ENCODE results near the gene EVC2.

EVC2 gene

GRCh38 chr4:5683566-5683965 is 24.8 kb downstream of the EVC2 start:
- no peak for DNase-seq (ENCODE audit: low read depth)

GRCh38 chr4:5678977-5679376 is 29.4 kb downstream of the EVC2 start:
- DNase-seq (ENCODE audit: low read depth): peak; percentile 68

- no peak for DNase-seq (ENCODE audit: low read depth)
Measured at GRCh38 chr4:5676763-5677162, 31.6 kb downstream of the EVC2 start.

GRCh38 chr4:5666741-5667140 is 41.6 kb downstream of the EVC2 start:
- DNase-seq (ENCODE audit: low read depth): no peak

GRCh38 chr4:5664778-5665177 is 43.6 kb downstream of the EVC2 start:
- DNase-seq (ENCODE audit: low read depth): no peak

GRCh38 chr4:5662555-5662954 is 45.8 kb downstream of the EVC2 start:
- no peak for DNase-seq (ENCODE audit: low read depth)

GRCh38 chr4:5661237-5661636 is 47.1 kb downstream of the EVC2 start:
- no peak for DNase-seq (ENCODE audit: low read depth)

- DNase-seq (ENCODE audit: low read depth): peak; percentile 46
Measured at GRCh38 chr4:5660185-5660584, 48.2 kb downstream of the EVC2 start.

- no peak for DNase-seq (ENCODE audit: low read depth)
Measured at GRCh38 chr4:5658974-5659373, 49.4 kb downstream of the EVC2 start.

- no peak for DNase-seq (ENCODE audit: low read depth)
Measured at GRCh38 chr4:5656415-5656814, 51.9 kb downstream of the EVC2 start.

GRCh38 chr4:5654791-5655190 is 53.6 kb downstream of the EVC2 start:
- DNase-seq (ENCODE audit: low read depth): no peak

GRCh38 chr4:5651089-5651488 is 57.3 kb downstream of the EVC2 start:
- DNase-seq (ENCODE audit: low read depth): no peak

- no peak for DNase-seq (ENCODE audit: low read depth)
Measured at GRCh38 chr4:5650040-5650439, 58.3 kb downstream of the EVC2 start.

GRCh38 chr4:5647351-5647750 is 61.0 kb downstream of the EVC2 start:
- no peak for DNase-seq (ENCODE audit: low read depth)

GRCh38 chr4:5640096-5640495 is 68.3 kb downstream of the EVC2 start:
- DNase-seq (ENCODE audit: low read depth): no peak

- DNase-seq (ENCODE audit: low read depth): no peak
Measured at GRCh38 chr4:5639556-5639955, 68.8 kb downstream of the EVC2 start.

- peak; percentile 85 for DNase-seq (ENCODE audit: low read depth)
Measured at GRCh38 chr4:5638976-5639375, 69.4 kb downstream of the EVC2 start.

- peak; percentile 94 for DNase-seq (ENCODE audit: low read depth)
Measured at GRCh38 chr4:5638316-5638715, 70.0 kb downstream of the EVC2 start.

- peak; percentile 69 for DNase-seq (ENCODE audit: low read depth)
Measured at GRCh38 chr4:5636766-5637670, 71.3 kb downstream of the EVC2 start.

GRCh38 chr4:5635826-5636195 is 72.5 kb downstream of the EVC2 start:
- DNase-seq (ENCODE audit: low read depth): peak; percentile 92

GRCh38 chr4:5632571-5632970 is 75.8 kb downstream of the EVC2 start:
- DNase-seq (ENCODE audit: low read depth): no peak

GRCh38 chr4:5632066-5632440 is 76.3 kb downstream of the EVC2 start:
- no peak for DNase-seq (ENCODE audit: low read depth)

- DNase-seq (ENCODE audit: low read depth): peak; percentile 9
Measured at GRCh38 chr4:5631352-5632065, 76.8 kb downstream of the EVC2 start.

GRCh38 chr4:5630762-5631161 is 77.6 kb downstream of the EVC2 start:
- no peak for DNase-seq (ENCODE audit: low read depth)
